PFSK-1 (cell line): Measurements from ENCODE around the gene CTNNAL1.

ENCODE experiments used
- FOXP2 ChIP-seq: optimal IDR thresholded peaks from 2 replicates; pipeline ENCODE3; 2011; ENCODE audit warnings: borderline replicate concordance, control low read depth, inconsistent platforms; ENCODE audit not compliant: insufficient read depth; ENCODE audit errors: extremely low read length, extremely low read depth
- POLR2AphosphoS5 ChIP-seq: IDR thresholded peaks from 2 replicates; pipeline ENCODE4 v1.6.1; 2012; ENCODE audit warnings: low read depth, mild to moderate bottlenecking, control low read depth, low read length, moderate library complexity
- SIN3A ChIP-seq: IDR thresholded peaks from 2 replicates; pipeline ENCODE4 v1.6.1; 2012; ENCODE audit warnings: mild to moderate bottlenecking, low read length, moderate library complexity, borderline replicate concordance; ENCODE audit not compliant: insufficient read depth
- TAF1 ChIP-seq: IDR thresholded peaks from 2 replicates; pipeline ENCODE4 v1.6.1; 2012; ENCODE audit warnings: low read length, control low read depth, borderline replicate concordance; ENCODE audit not compliant: insufficient read depth
- TF ChIP-seq, protein P1 (sequence below), 2 experiments: IDR thresholded peaks; 2 replicates each; pipeline versions ENCODE4 v1.6.1 to v1.8.0; 2011 to 2012; ENCODE audit warnings: low read depth in 2 of 2, low read length in 2 of 2, control low read depth in 1 of 2, inconsistent platforms in 1 of 2, mild to moderate bottlenecking in 1 of 2, moderate library complexity in 1 of 2; ENCODE audit not compliant: insufficient read depth in 1 of 2

CTNNAL1 gene

DNA sequence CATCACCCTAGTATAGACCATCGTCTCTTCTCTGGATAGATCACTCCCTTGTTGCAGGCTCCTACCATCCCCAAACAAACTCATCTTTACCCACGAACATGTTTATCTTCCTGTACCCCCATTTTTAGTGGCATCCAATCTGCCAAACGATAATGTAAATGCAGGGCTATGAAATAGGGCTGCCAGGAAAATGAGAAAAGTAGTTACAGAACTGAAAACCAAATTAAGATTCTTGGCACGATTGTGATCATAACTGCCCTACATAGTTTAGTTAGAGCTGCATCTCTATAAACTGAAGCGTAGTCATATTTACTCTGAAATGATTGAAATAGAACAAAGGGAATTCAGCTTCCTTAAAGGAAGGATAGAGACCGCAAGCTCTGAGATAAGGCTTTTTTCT, 53.0 kb downstream of the CTNNAL1 start:
- TF ChIP-seq TAF1 (no peak), POLR2AphosphoS5 (no peak), SIN3A (no peak), FOXP2 (no peak)
- TF ChIP-seq, protein P1, sequence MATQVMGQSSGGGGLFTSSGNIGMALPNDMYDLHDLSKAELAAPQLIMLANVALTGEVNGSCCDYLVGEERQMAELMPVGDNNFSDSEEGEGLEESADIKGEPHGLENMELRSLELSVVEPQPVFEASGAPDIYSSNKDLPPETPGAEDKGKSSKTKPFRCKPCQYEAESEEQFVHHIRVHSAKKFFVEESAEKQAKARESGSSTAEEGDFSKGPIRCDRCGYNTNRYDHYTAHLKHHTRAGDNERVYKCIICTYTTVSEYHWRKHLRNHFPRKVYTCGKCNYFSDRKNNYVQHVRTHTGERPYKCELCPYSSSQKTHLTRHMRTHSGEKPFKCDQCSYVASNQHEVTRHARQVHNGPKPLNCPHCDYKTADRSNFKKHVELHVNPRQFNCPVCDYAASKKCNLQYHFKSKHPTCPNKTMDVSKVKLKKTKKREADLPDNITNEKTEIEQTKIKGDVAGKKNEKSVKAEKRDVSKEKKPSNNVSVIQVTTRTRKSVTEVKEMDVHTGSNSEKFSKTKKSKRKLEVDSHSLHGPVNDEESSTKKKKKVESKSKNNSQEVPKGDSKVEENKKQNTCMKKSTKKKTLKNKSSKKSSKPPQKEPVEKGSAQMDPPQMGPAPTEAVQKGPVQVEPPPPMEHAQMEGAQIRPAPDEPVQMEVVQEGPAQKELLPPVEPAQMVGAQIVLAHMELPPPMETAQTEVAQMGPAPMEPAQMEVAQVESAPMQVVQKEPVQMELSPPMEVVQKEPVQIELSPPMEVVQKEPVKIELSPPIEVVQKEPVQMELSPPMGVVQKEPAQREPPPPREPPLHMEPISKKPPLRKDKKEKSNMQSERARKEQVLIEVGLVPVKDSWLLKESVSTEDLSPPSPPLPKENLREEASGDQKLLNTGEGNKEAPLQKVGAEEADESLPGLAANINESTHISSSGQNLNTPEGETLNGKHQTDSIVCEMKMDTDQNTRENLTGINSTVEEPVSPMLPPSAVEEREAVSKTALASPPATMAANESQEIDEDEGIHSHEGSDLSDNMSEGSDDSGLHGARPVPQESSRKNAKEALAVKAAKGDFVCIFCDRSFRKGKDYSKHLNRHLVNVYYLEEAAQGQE (IDR thresholded peaks at IDR 0.05; ENCODE audit: insufficient read depth in 1 of 2, low read depth in 2 of 2, low read length in 2 of 2), result no peak

GRCh38 chr9:108956631-108957026, 56.7 kb downstream of the CTNNAL1 start:
- TF ChIP-seq SIN3A (no peak), POLR2AphosphoS5 (no peak)

DNA sequence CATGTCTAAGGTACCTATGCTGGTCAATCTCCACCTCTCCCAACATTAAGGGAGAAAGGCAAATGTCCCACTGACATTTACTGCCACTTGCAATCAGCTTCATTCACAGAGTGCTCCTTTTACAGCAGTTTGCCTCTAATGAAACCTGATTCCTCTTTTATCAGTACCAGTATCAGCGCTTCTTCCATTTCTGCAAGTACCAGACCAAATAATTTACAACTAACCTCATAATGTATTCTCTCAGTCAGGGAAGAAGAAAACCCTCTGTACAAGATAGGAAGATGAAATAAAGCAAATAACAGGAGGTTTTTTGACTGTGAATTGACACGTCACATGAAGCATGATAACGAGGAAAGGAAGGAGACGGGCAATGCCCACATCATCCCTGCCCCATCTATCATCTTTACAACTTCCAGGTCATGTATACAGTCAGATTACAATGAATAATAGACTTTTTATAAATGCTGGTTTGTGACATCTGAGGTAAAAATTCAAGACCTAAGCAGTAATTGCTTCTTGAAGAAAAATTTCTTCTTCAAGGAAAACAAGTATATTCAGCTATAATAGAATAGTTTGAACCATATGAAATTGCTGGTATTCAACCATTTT, 57.2 kb downstream of the CTNNAL1 start:
- TF ChIP-seq FOXP2, result no peak
- TF ChIP-seq TAF1, result no peak
- TF ChIP-seq, protein P1 (IDR thresholded peaks at IDR 0.05; ENCODE audit: insufficient read depth in 1 of 2, low read depth in 2 of 2, low read length in 2 of 2), result no peak
- no peak for TF ChIP-seq POLR2AphosphoS5
- TF ChIP-seq SIN3A, result no peak

GRCh38 chr9:108953983-108954574, 59.2 kb downstream of the CTNNAL1 start:
- TF ChIP-seq FOXP2 (no peak), SIN3A (no peak), TAF1 (no peak), POLR2AphosphoS5 (no peak)
- TF ChIP-seq, protein P1 (IDR thresholded peaks at IDR 0.05; ENCODE audit: insufficient read depth in 1 of 2, low read depth in 2 of 2, low read length in 2 of 2), result no peak

DNA sequence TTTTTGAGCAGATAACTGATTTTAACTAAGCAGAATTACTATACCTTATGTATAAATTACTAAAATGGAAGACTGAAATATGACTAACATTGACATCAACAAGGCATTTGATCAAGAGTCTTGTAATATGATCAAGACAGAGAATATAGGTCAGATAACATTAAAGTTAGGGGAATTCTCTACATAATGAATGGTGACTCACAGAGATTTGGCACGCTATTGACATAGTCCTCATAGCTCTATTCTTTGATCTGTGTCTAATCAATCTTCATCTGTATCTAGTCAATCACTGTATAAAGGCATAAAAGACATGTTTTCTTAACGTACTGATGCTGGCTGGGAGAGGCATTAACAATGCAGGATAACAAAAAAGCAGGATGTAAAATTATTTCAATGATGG, 61.7 kb downstream of the CTNNAL1 start:
- TF ChIP-seq SIN3A, result no peak
- no peak for TF ChIP-seq POLR2AphosphoS5
- no peak for TF ChIP-seq FOXP2
- TF ChIP-seq, protein P1 (IDR thresholded peaks at IDR 0.05; ENCODE audit: insufficient read depth in 1 of 2, low read depth in 2 of 2, low read length in 2 of 2), result no peak
- TF ChIP-seq TAF1, result no peak
